GM18951 (cell line): ENCODE measurements around the gene ACD.

Source experiments
- POLR2A ChIP-seq: IDR thresholded peaks from 4 replicates; pipeline ENCODE4 v1.6.1; 2011; ENCODE audit warnings: mild to moderate bottlenecking; ENCODE audit not compliant: insufficient read length, insufficient read depth; ENCODE audit errors: extremely low read depth
- in situ Hi-C: fragments of 300-500 bp; cut with MboI; formaldehyde crosslinking; loops from one replicate; pipeline ENCODE4 v1.12.0; 2022; ENCODE audit warnings: low sequenced_read_pairs, mixed read lengths, inconsistent platforms; ENCODE audit not compliant: unreplicated experiment

Gene ACD

GRCh38 chr16:67683767-67684166 lies 23.7 kb upstream of the ACD start:
- TF ChIP-seq POLR2A, result no peak
- in situ Hi-C loops, result no loop called here

- in situ Hi-C loops, result no loop called here
- TF ChIP-seq POLR2A, result no peak
These were observed 20.2 kb upstream of the ACD start for GRCh38 chr16:67679935-67680897.

GRCh38 chr16:67678354-67679023 lies 18.4 kb upstream of the ACD start:
- in situ Hi-C loops, result no loop called here
- TF ChIP-seq POLR2A, result no peak

- in situ Hi-C loops, result no loop called here
- TF ChIP-seq POLR2A, result no peak
These were observed 17.7 kb upstream of the ACD start for GRCh38 chr16:67677712-67678111.

GRCh38 chr16:67676939-67677338 lies 16.9 kb upstream of the ACD start:
- TF ChIP-seq POLR2A, result no peak
- in situ Hi-C loops, result no loop called here

GRCh38 chr16:67676516-67676915 lies 16.5 kb upstream of the ACD start:
- no peak for TF ChIP-seq POLR2A
- in situ Hi-C loops, result no loop called here

GRCh38 chr16:67675999-67676398 lies 15.9 kb upstream of the ACD start:
- TF ChIP-seq POLR2A, result no peak
- in situ Hi-C loops, result no loop called here

- no peak for TF ChIP-seq POLR2A
- in situ Hi-C loops, result no loop called here
These were observed 15.5 kb upstream of the ACD start for GRCh38 chr16:67675579-67675935.

GRCh38 chr16:67674851-67675578 lies 15.0 kb upstream of the ACD start:
- in situ Hi-C loops, result loop anchor here (25.0 kb wide), 1 partner anchor 362 kb away; no protein-coding TSS in a partner anchor
- no peak for TF ChIP-seq POLR2A

GRCh38 chr16:67673712-67674580 lies 13.9 kb upstream of the ACD start:
- in situ Hi-C loops, result loop anchor here (25.0 kb wide), 1 partner anchor 363 kb away; no protein-coding TSS in a partner anchor
- TF ChIP-seq POLR2A, result no peak

GRCh38 chr16:67672739-67673662 lies 12.9 kb upstream of the ACD start:
- TF ChIP-seq POLR2A, result no peak
- in situ Hi-C loops, result loop anchor here (25.0 kb wide), 1 partner anchor 364 kb away; no protein-coding TSS in a partner anchor
